Camera-type eye (tissue), 1 donor: ENCODE results near the gene CNTN4. TPM values are rescaled to one million over a fixed set of nuclear protein-coding genes. Genes with fewer than 3 reads are reported as not detected.

Source experiments
- total RNA-seq: library from RNA; depleted of rRNA; stranded (reverse); fragments of >200 nt; gene quantifications from one replicate; pipeline ENCODE4 v1.2.3, GENCODE V29; 2014

Gene CNTN4
- total RNA-seq: 98.5 TPM

GRCh38 chr3:2098398-2099027, at the start of gene CNTN4:
TSS of gene CNTN4 (plus strand) at chr3:2098866.

